Thymus (tissue), 11 donors: ENCODE measurements around the gene LSM7. TPM values are rescaled to one million over a fixed set of nuclear protein-coding genes. Genes with fewer than 3 reads are reported as not detected.

Experiments used
- DNase-seq, 9 donors: peaks; one replicate each; pipeline ENCODE4 v3.0.0-alpha.2; 2013; ENCODE audit warnings: low spot score in 9 of 9, low read depth in 6 of 9, missing footprints in 1 of 9
- H3K27ac ChIP-seq, 2 donors: one replicate each; pipeline ENCODE4 v1.5.1; 2013; ENCODE audit warnings: control low read depth in 1 of 2, low read depth in 1 of 2, low read length in 1 of 2, mild to moderate bottlenecking in 1 of 2, moderate library complexity in 1 of 2
- H3K27me3 ChIP-seq, 2 donors: one replicate each; pipeline ENCODE4 v1.5.1; 2013; ENCODE audit warnings: low read length in 1 of 2; ENCODE audit not compliant: control insufficient read depth in 2 of 2, insufficient read depth in 1 of 2
- H3K36me3 ChIP-seq, 2 donors: one replicate each; pipeline ENCODE4 v1.5.1; 2013; ENCODE audit warnings: low read length in 1 of 2, mild to moderate bottlenecking in 1 of 2, moderate library complexity in 1 of 2; ENCODE audit not compliant: control insufficient read depth in 2 of 2, insufficient read depth in 2 of 2
- H3K4me1 ChIP-seq, 2 donors: one replicate each; pipeline ENCODE4 v1.5.1; 2013; ENCODE audit warnings: low read length in 2 of 2; ENCODE audit not compliant: control insufficient read depth in 2 of 2, insufficient read depth in 2 of 2
- H3K4me3 ChIP-seq, 2 donors: one replicate each; pipeline ENCODE4 v1.5.1; 2013; ENCODE audit warnings: low read length in 2 of 2, control low read depth in 1 of 2, mild to moderate bottlenecking in 1 of 2
- H3K9me3 ChIP-seq, 2 donors: one replicate each; pipeline ENCODE4 v1.5.1; 2013; ENCODE audit warnings: low read length in 1 of 2, mild to moderate bottlenecking in 1 of 2; ENCODE audit not compliant: control insufficient read depth in 2 of 2, insufficient read depth in 1 of 2
- WGBS: extraction: QIAGEN DNeasy Blood & Tissue Kit; methylation state at CpG from one replicate; pipeline ENCODE4 v1.1.7; 2013; 5-methylcytosine and 5-hydroxymethylcytosine counted together
- polyA plus RNA-seq: library from polyadenylated mRNA; stranded (reverse); fragments of 200-250 nt; gene quantifications from one replicate; pipeline ENCODE4 v1.2.3, GENCODE V29; 2013
- total RNA-seq: library from RNA; stranded (reverse); fragments of 120-200 nt; gene quantifications from one replicate; pipeline ENCODE4 v1.2.4, GENCODE V29; 2013
- donor health status: healthy.

LSM7 gene
- total and polyA plus RNA-seq, 2 donors = 175 to 243 TPM

- Histone ChIP-seq H3K4me1 (peaks cover under 1 to 8% of the 10 kb centered on the region in 2 donors), H3K9me3 (peaks cover 0 to 1% of the 10 kb centered on the region in 2 donors), H3K27me3 (peaks cover 0 to 10% of the 10 kb centered on the region in 2 donors), H3K36me3 (peaks cover 26 to 39% of the 10 kb centered on the region in 2 donors), H3K27ac (no peak overlapping the region), H3K4me3 (no peak overlapping the region)
- no peak for DNase-seq
- 91% methylated on average over 12 of the region's 12 CpGs for WGBS
Measured at GRCh38 chr19:2320939-2321338, 7.4 kb downstream of the LSM7 start.

GRCh38 chr19:2320049-2320448 lies 8.3 kb downstream of the LSM7 start:
- no peak for DNase-seq
- 95% methylated on average over 12 of the region's 12 CpGs for WGBS
- peaks cover 26 to 34% of the 10 kb centered on the region in 2 donors for H3K36me3 ChIP-seq
- H3K9me3 ChIP-seq = peaks cover 2 to 8% of the 10 kb centered on the region in 2 donors
- H3K4me3 ChIP-seq = no peak overlapping the region
- H3K27ac ChIP-seq = no peak overlapping the region
- peaks cover 0 to 15% of the 10 kb centered on the region in 2 donors for H3K27me3 ChIP-seq
- peaks cover 0 to 3% of the 10 kb centered on the region in 2 donors for H3K4me1 ChIP-seq

- Histone ChIP-seq H3K9me3 (peaks cover 7 to 8% of the 10 kb centered on the region in 2 donors), H3K4me3 (no peak overlapping the region), H3K27me3 (peaks cover 0 to 17% of the 10 kb centered on the region in 2 donors), H3K4me1 (peaks cover 0 to 3% of the 10 kb centered on the region in 2 donors), H3K36me3 (peaks cover 25 to 29% of the 10 kb centered on the region in 2 donors), H3K27ac (no peak overlapping the region)
- no peak for DNase-seq
- 96% methylated on average over 20 of the region's 20 CpGs for WGBS
Measured at GRCh38 chr19:2319551-2319950, 8.8 kb downstream of the LSM7 start.

GRCh38 chr19:2318923-2319322 lies 9.5 kb downstream of the LSM7 start:
- WGBS = 94% methylated on average over 6 of the region's 6 CpGs
- Histone ChIP-seq H3K36me3 (peaks cover 19 to 23% of the 10 kb centered on the region in 2 donors), H3K4me3 (no peak overlapping the region), H3K27ac (no peak overlapping the region), H3K4me1 (peaks cover 0 to 3% of the 10 kb centered on the region in 2 donors), H3K9me3 (peaks cover 7 to 8% of the 10 kb centered on the region in 2 donors), H3K27me3 (peaks cover 0 to 21% of the 10 kb centered on the region in 2 donors)
- DNase-seq = no peak

- Histone ChIP-seq H3K36me3 (peaks cover 12 to 14% of the 10 kb centered on the region in 2 donors), H3K27me3 (peaks cover 0 to 30% of the 10 kb centered on the region in 2 donors), H3K4me3 (no peak overlapping the region), H3K9me3 (peaks cover 8 to 10% of the 10 kb centered on the region in 2 donors), H3K27ac (no peak overlapping the region), H3K4me1 (peaks cover 5 to 6% of the 10 kb centered on the region in 2 donors)
- DNase-seq = no peak
- WGBS = 96% methylated on average over 25 of the region's 25 CpGs
Measured at GRCh38 chr19:2317756-2318155, 10.6 kb downstream of the LSM7 start.

GRCh38 chr19:2317300-2317699 lies 11.1 kb downstream of the LSM7 start:
- Histone ChIP-seq H3K4me1 (peaks cover 6 to 10% of the 10 kb centered on the region in 2 donors), H3K27me3 (peaks cover 0 to 35% of the 10 kb centered on the region in 2 donors), H3K9me3 (peaks cover 8 to 10% of the 10 kb centered on the region in 2 donors), H3K27ac (no peak overlapping the region), H3K4me3 (no peak overlapping the region), H3K36me3 (peaks cover 9 to 13% of the 10 kb centered on the region in 2 donors)
- WGBS = 98% methylated on average over 13 of the region's 13 CpGs
- no peak for DNase-seq

- Histone ChIP-seq H3K27ac (no peak overlapping the region), H3K36me3 (peaks cover 0 to 2% of the 10 kb centered on the region in 2 donors), H3K9me3 (peaks cover 8 to 10% of the 10 kb centered on the region in 2 donors), H3K27me3 (peaks cover 0 to 48% of the 10 kb centered on the region in 2 donors), H3K4me3 (no peak overlapping the region), H3K4me1 (peaks cover 6 to 13% of the 10 kb centered on the region in 2 donors)
- WGBS = 53% methylated on average over 22 of the region's 22 CpGs
- DNase-seq = no peak
Measured at GRCh38 chr19:2315818-2316353, 12.5 kb downstream of the LSM7 start.

- Histone ChIP-seq H3K27ac (no peak overlapping the region), H3K36me3 (no peaks in the 10 kb centered on the region), H3K4me3 (no peak overlapping the region), H3K4me1 (peaks cover 6 to 13% of the 10 kb centered on the region in 2 donors), H3K9me3 (peaks cover 8 to 10% of the 10 kb centered on the region in 2 donors), H3K27me3 (peaks cover 2 to 54% of the 10 kb centered on the region in 2 donors)
- DNase-seq = no peak
- WGBS = 92% methylated on average over 7 of the region's 7 CpGs
Measured at GRCh38 chr19:2315121-2315817, 13.1 kb downstream of the LSM7 start.

GRCh38 chr19:2312820-2313501 lies 15.4 kb downstream of the LSM7 start:
- Histone ChIP-seq H3K4me1 (peaks cover 9 to 15% of the 10 kb centered on the region in 2 donors), H3K9me3 (peaks cover 8 to 15% of the 10 kb centered on the region in 2 donors), H3K4me3 (no peak overlapping the region), H3K36me3 (no peaks in the 10 kb centered on the region), H3K27ac (no peak overlapping the region), H3K27me3 (peaks cover 17 to 76% of the 10 kb centered on the region in 2 donors)
- WGBS = 42% methylated on average over 28 of the region's 28 CpGs
- DNase-seq = peak in 1 of 9 donors; percentile 39
